GM12878 (cell line): ENCODE data around the gene CDR2. TPM values are rescaled to one million over a fixed set of nuclear protein-coding genes. Genes with fewer than 3 reads are reported as not detected.

Source experiments
- ATAC-seq: fragments of 200-7000 bp; cut with Tn5 transposase; 3 replicates; pipeline ENCODE4 v1.9.1; 2020; ENCODE audit warnings: mild to moderate bottlenecking, moderate library complexity
- BruUV-seq: library from RNA; stranded (reverse); fragments of 400-500 nt; replicated peaks from 2 replicates; lab custom pipeline; 2021; lab: Mats Ljungman, UMichigan
- CTCF ChIA-PET: fragments of 300-600 bp; sonication (Branson Sonifier 250); formaldehyde crosslinking; extraction: SDS; loops from one replicate; lab custom pipeline; 2021; ENCODE audit warnings: inconsistent platforms; lab: Yijun Ruan, JAX
- POLR2A ChIA-PET: fragments of 350-600 bp; formaldehyde crosslinking; extraction: SDS; loops from one replicate; lab custom pipeline; 2021; ENCODE audit warnings: inconsistent platforms; lab: Charles Lee
- RAD21 ChIA-PET: fragments of 300-600 bp; sonication (Branson Sonifier 250); formaldehyde crosslinking; loops from one replicate; lab custom pipeline; 2023; ENCODE audit warnings: antibody characterized with exemption; ENCODE audit not compliant: unreplicated experiment; lab: Charles Lee
- SMC1A ChIA-PET: fragments of 300-600 bp; sonication (Branson Sonifier 250); formaldehyde crosslinking; loops from one replicate; lab custom pipeline; 2023; ENCODE audit not compliant: unreplicated experiment, uncharacterized antibody; lab: Charles Lee
- DNase-seq: peaks from one replicate; pipeline ENCODE4 v3.0.0-alpha.2; 2011; ENCODE audit warnings: low read depth, low spot score
- FAIRE-seq: peaks from 3 replicates; lab custom pipeline; 2011; peaks lifted over from hg19 to GRCh38; lab: Jason Lieb, UNC
- H2AFZ ChIP-seq: 2 replicates; pipeline ENCODE4 v1.6.0; 2011; ENCODE audit warnings: low read depth, low read length, control low read depth; ENCODE audit not compliant: control insufficient read depth
- H3K27ac ChIP-seq: 2 replicates; pipeline ENCODE4 v1.5.1; 2011; ENCODE audit warnings: control low read depth; ENCODE audit not compliant: control insufficient read depth, insufficient read depth
- H3K27me3 ChIP-seq, 2 experiments: replicated peaks in 1 of 2; 2 replicates each; pipeline versions ENCODE4 v1.6.0 to v1.6.1; 2011; ENCODE audit warnings: low read length in 1 of 2; ENCODE audit not compliant: control insufficient read depth in 2 of 2, insufficient read depth in 2 of 2
- H3K36me3 ChIP-seq, 2 experiments: 2 replicates each; pipeline ENCODE4 v1.5.1; 2011; ENCODE audit warnings: low read length in 1 of 2; ENCODE audit not compliant: control insufficient read depth in 2 of 2, insufficient read depth in 2 of 2
- H3K4me1 ChIP-seq: 2 replicates; pipeline ENCODE4 v1.6.1; 2011; ENCODE audit warnings: mild to moderate bottlenecking, low read length, moderate library complexity, mixed read lengths; ENCODE audit not compliant: control insufficient read depth, insufficient read depth
- H3K4me2 ChIP-seq: 2 replicates; pipeline ENCODE4 v1.6.0; 2011; ENCODE audit warnings: control low read depth; ENCODE audit not compliant: control insufficient read depth, insufficient read depth
- H3K4me3 ChIP-seq: fragments of 200-600 bp; sonication (generic); 2 replicates; pipeline ENCODE4 v1.5.1; 2016
- H3K79me2 ChIP-seq: 2 replicates; pipeline ENCODE4 v1.6.0; 2011; ENCODE audit warnings: low read length; ENCODE audit not compliant: control insufficient read depth, insufficient read depth
- H3K9ac ChIP-seq: 2 replicates; pipeline ENCODE4 v1.8.0; 2011; ENCODE audit warnings: low read length, control low read depth, mixed read lengths; ENCODE audit not compliant: control insufficient read depth, insufficient read depth
- H3K9me3 ChIP-seq: replicated peaks from 3 replicates; pipeline ENCODE4 v1.5.1; 2011; ENCODE audit warnings: mild to moderate bottlenecking, low read length; ENCODE audit not compliant: control insufficient read depth, insufficient read depth
- H4K20me1 ChIP-seq: 2 replicates; pipeline ENCODE4 v1.6.0; 2011; ENCODE audit not compliant: control insufficient read depth, insufficient read depth
- ATF2 ChIP-seq: IDR thresholded peaks from 2 replicates; pipeline ENCODE4 v1.6.1; 2012; ENCODE audit warnings: low read length, inconsistent platforms
- ATF7 ChIP-seq: fragments of 450-650 bp; IDR thresholded peaks from 2 replicates; pipeline ENCODE4 v1.6.1; 2016; ENCODE audit warnings: low read depth, mild to moderate bottlenecking
- BMI1 ChIP-seq: fragments of 450-650 bp; IDR thresholded peaks from 2 replicates; pipeline ENCODE4 v1.6.1; 2016; ENCODE audit warnings: mild to moderate bottlenecking, moderate library complexity, borderline replicate concordance
- E2F8 ChIP-seq: fragments of 450-650 bp; IDR thresholded peaks from 2 replicates; pipeline ENCODE4 v1.6.1; 2018; ENCODE audit warnings: mild to moderate bottlenecking, low read depth, moderate library complexity; ENCODE audit not compliant: partially characterized antibody
- EP300 ChIP-seq, 2 experiments: fragments of 150-350 bp in 1 of 2; IDR thresholded peaks; 2 replicates each; pipeline ENCODE4 v1.6.1; 2011 to 2012; ENCODE audit warnings: low read depth in 2 of 2, low read length in 2 of 2, borderline replicate concordance in 1 of 2, improper control_type of control experiment in 1 of 2, inconsistent platforms in 1 of 2; ENCODE audit not compliant: control insufficient read depth in 1 of 2
- MTA2 ChIP-seq: fragments of 450-650 bp; IDR thresholded peaks from 2 replicates; pipeline ENCODE4 v1.6.1; 2016; ENCODE audit warnings: low read depth, mild to moderate bottlenecking, moderate library complexity
- PAX5 ChIP-seq: IDR thresholded peaks from 2 replicates; pipeline ENCODE4 v1.6.1; 2011; ENCODE audit warnings: low read depth, low read length, borderline replicate concordance
- PML ChIP-seq: IDR thresholded peaks from 2 replicates; pipeline ENCODE4 v1.6.1; 2012; ENCODE audit warnings: low read length, inconsistent platforms
- POU2F2 ChIP-seq: IDR thresholded peaks from 3 replicates; pipeline ENCODE4 v1.6.1; 2011; ENCODE audit warnings: low read depth, mild to moderate bottlenecking, low read length, borderline replicate concordance
- RUNX3 ChIP-seq: IDR thresholded peaks from 2 replicates; pipeline ENCODE4 v1.6.1; 2012; ENCODE audit warnings: low read length, inconsistent platforms
- ZNF592 ChIP-seq: fragments of 450-650 bp; IDR thresholded peaks from 2 replicates; pipeline ENCODE4 v1.6.1; 2017; ENCODE audit warnings: mild to moderate bottlenecking, moderate library complexity
- WGBS: methylation state at CpG from one replicate; pipeline ENCODE4 v1.1.6; 2016; ENCODE audit warnings: low lambda C conversion rate; ENCODE audit not compliant: insufficient replicate concordance, insufficient coverage; ENCODE audit errors: missing lambda C conversion rate; 5-methylcytosine and 5-hydroxymethylcytosine counted together
- in situ Hi-C: fragments of 300-500 bp; cut with MboI; formaldehyde crosslinking; loops from 9 replicates; pipeline ENCODE4 v1.14.3; 2018; ENCODE audit warnings: mixed read lengths
- intact Hi-C: fragments of 100-400 bp; cut with micrococcal nuclease; formaldehyde crosslinking; loops from one replicate; pipeline ENCODE4 v1.14.2; 2022; ENCODE audit not compliant: unreplicated experiment
- polyA plus RNA-seq, 11 experiments: library from polyadenylated mRNA; depleted of rRNA in 4 of 11; unstranded in 6 of 11; stranded (reverse) in 5 of 11; fragments of >200 nt; fragmentation: Nextera tagmentation in 4 of 11; fragmentation: Illumina TruSeq in 1 of 11; extraction: Ambion mirVana in 4 of 11; extraction: Trizol in 1 of 11; gene quantifications; 1 replicate in 1 of 11; 2 replicates in 10 of 11; pipeline versions ENCODE4 v1.2.1 to v1.2.3, GENCODE V29; 2011 to 2016; ENCODE audit warnings: inconsistent platforms in 2 of 11, missing spikeins in 2 of 11, low read depth in 1 of 11
- total RNA-seq, 4 experiments: library from RNA; depleted of rRNA in 3 of 4; stranded (reverse); fragments of >200 nt in 3 of 4; fragmentation: Illumina TruSeq in 1 of 4; extraction: Trizol in 1 of 4; gene quantifications; 2 replicates each; pipeline versions ENCODE4 v1.2.1 to v1.2.3, GENCODE V29; 2013 to 2021

Gene CDR2
- total and polyA plus RNA-seq, 10 of the 15 experiments (the other 5 are each of a cell fraction or from before 2014, with no cell fraction given) = 4.8 to 24.3 (median 19.2) TPM

- Histone ChIP-seq H3K27ac (peak overlapping the region; percentile 86), H3K4me1 (peaks cover 40% of the 10 kb centered on the region), H3K9ac (peak overlapping the region; percentile 30; the same call in 1 of the 2 replicates), H3K79me2 (peaks cover 12% of the 10 kb centered on the region), H3K9me3 (no peaks in the 10 kb centered on the region), H3K27me3 (no peaks in the 10 kb centered on the region), H3K4me3 (no peak overlapping the region), H2AFZ (peak overlapping the region; percentile 56), H3K36me3 (peaks cover 1 to 5% of the 10 kb centered on the region in 2 experiments; a peak in 3 of 4 replicates), H3K4me2 (peak overlapping the region; percentile 61), H4K20me1 (no peaks in the 10 kb centered on the region)
- ChIA-PET SMC1A (interaction anchor here (0.7 to 9.1 kb wide), 5 partner anchors 15 to 49 kb away, joined by 3 to 205 read pairs (median 3); partner anchors contain the start of gene CDR2), RAD21 (interaction anchor here (0.6 to 7.2 kb wide), 4 partner anchors 12 to 57 kb away, joined by 3 to 64 read pairs (median 6); partner anchors contain the start of gene CDR2), CTCF (interaction anchor here (1.3 to 5.8 kb wide), 3 partner anchors 11 to 57 kb away, joined by 5 to 26 read pairs (median 5); no protein-coding TSS in a partner anchor), POLR2A (interaction anchor here (0.5 to 10.9 kb wide), 2 partner anchors 12 to 307 kb away, joined by 7 to 185 read pairs; partner anchors contain the start of gene CDR2)
- intact Hi-C loops = no loop called here
- TSS peak; percentile 80 for BruUV-seq
- FAIRE-seq (peak; percentile 84), ATAC-seq (peak; percentile 74), DNase-seq (no peak)
- WGBS = 0% methylated on average over 1 of the region's 1 CpG
- in situ Hi-C loops = no loop called here
- TF ChIP-seq ZNF592 = peak; percentile 4; the same call in 1 of the 2 replicates
- peak; percentile 91; the same call in 2 of the 3 replicates for TF ChIP-seq POU2F2
- peak; percentile 26 for TF ChIP-seq MTA2
- no peak for TF ChIP-seq PAX5
- peak; percentile 23; the same call in 1 of the 2 replicates for TF ChIP-seq RUNX3
- TF ChIP-seq E2F8 = no peak
- TF ChIP-seq ATF7 = no peak
- peak; percentile 46; the same call in 1 of the 2 replicates for TF ChIP-seq BMI1
- 0 out of 2 replicates have a peak, but pooled peaks have one; percentile 31 for TF ChIP-seq PML
- 0 out of 4 replicates have a peak, but pooled peaks of 1 of the 2 experiments have one; percentile 26 for TF ChIP-seq EP300 (IDR thresholded peaks at IDR 0.05; ENCODE audit: borderline replicate concordance in 1 of 2, control insufficient read depth in 1 of 2, low read depth in 2 of 2, low read length in 2 of 2)
- TF ChIP-seq ATF2 = peak; percentile 1; the same call in 1 of the 2 replicates
These were observed 16.8 kb downstream of the CDR2 start for GRCh38 chr16:22357635-22357971.
